ENCODE results near the gene CREB3L2. TPM values are rescaled to one million over a fixed set of nuclear protein-coding genes. Genes with fewer than 3 reads are reported as not detected.
A peak's percentile ranks its signal among the peaks of the same experiment; 100 is the strongest.

The CREB3L2 gene
- polyA plus RNA-seq, 3 donors, result 6.9 to 12.9 (median 11.9) TPM

DNA sequence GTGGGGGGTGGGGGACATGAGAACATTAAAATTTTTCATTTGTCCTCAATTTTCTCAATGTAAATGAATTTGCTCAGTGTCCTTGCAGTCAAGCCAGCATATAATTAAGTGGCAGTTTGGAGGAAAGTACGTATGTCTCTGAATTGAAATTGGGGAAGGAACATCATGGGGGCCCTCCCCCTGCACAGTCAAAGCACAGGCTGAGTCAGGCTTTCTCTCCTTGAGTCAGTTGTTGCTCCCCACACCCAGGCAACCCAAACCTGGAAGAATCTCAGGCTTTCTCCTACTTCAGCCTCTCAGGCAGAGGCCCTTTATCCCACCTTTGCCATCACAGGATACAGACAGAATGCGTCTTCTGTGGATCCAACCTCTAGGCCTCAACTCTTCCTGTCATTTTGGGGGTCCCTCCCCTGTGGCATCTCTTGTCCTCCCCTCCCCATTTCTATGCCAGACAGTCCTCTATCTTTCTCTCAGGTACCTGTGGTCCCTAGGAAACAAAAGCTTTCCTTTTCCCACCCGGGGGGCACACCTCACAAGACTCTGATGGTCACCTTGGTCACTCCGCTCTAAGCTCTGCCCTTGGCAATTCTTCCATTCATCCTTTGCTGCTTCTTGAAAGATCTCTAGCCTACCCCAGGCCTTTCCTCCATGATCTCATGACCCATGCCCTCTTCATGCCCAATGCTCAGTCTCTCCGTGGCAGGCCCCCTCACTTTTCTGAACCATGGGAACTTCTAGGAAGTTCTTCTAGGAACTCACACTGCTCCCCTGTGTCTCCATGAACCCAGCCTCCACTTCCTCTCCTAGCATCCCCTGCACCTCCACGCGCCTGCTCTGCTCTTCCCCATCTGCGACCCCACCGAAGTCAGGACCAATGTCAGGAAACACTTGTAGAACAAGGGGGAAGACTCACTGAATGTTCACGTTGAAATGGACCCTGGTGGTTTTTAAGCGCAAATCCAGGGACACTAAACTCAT lies 40.4 kb downstream of the CREB3L2 start:
- Histone ChIP-seq H3K27ac (ENCODE audit: low read depth in 1 of 2, low read length in 2 of 2) (peak overlapping the region in 1 of 2 donors; percentile 60), H3K79me2 (ENCODE audit: insufficient read depth, low read length) (peaks cover 64% of the 10 kb centered on the region), H3K9ac (ENCODE audit: insufficient read depth, low read length, poor library complexity, severe bottlenecking) (no peak overlapping the region), H3K4me3 (replicated peaks in 1 of 3; ENCODE audit: low read depth in 2 of 3, low read length in 3 of 3) (no peak overlapping the region), H3K4me1 (ENCODE audit: control insufficient read depth in 1 of 2, insufficient read depth in 2 of 2, low read length in 2 of 2) (peaks cover 36 to 41% of the 10 kb centered on the region in 2 donors), H2AFZ (ENCODE audit: insufficient read depth, low read depth, low read length, poor library complexity, severe bottlenecking) (no peak overlapping the region), H3K9me3 (replicated peaks in 1 of 2; ENCODE audit: control insufficient read depth in 1 of 2, insufficient read depth in 1 of 2, low read length in 2 of 2) (no peaks in the 10 kb centered on the region), H4K20me1 (ENCODE audit: insufficient read depth, low read length) (peaks cover 11% of the 10 kb centered on the region), H3K36me3 (replicated peaks in 1 of 2; ENCODE audit: control insufficient read depth in 1 of 2, insufficient read depth in 2 of 2, low read length in 2 of 2) (peaks cover 0 to 5% of the 10 kb centered on the region in 2 donors), H3K4me2 (replicated peaks; ENCODE audit: extremely low read depth, low read length, poor library complexity, severe bottlenecking) (peak overlapping the region; percentile 19), H3K27me3 (ENCODE audit: control insufficient read depth in 2 of 2, insufficient read depth in 2 of 2, low read length in 2 of 2) (no peaks in the 10 kb centered on the region)
- Mint-ChIP-seq H3K4me1 (peaks cover 42% of the 10 kb centered on the region), H3K9me3 (no peaks in the 10 kb centered on the region), H3K27me3 (ENCODE audit: low read depth in 3 of 3) (peaks cover 0 to 1% (median 0%) of the 10 kb centered on the region in 3 donors), H3K36me3 (peaks cover 9 to 24% of the 10 kb centered on the region in 2 donors), H3K27ac (peak overlapping the region; percentile 34 to 88 (median 65)), H3K4me3 (peak overlapping the region in 1 of 2 donors; percentile 24)
- intact Hi-C loops (cut with micrococcal nuclease), result no loop called here
- TF ChIP-seq, protein P1, sequence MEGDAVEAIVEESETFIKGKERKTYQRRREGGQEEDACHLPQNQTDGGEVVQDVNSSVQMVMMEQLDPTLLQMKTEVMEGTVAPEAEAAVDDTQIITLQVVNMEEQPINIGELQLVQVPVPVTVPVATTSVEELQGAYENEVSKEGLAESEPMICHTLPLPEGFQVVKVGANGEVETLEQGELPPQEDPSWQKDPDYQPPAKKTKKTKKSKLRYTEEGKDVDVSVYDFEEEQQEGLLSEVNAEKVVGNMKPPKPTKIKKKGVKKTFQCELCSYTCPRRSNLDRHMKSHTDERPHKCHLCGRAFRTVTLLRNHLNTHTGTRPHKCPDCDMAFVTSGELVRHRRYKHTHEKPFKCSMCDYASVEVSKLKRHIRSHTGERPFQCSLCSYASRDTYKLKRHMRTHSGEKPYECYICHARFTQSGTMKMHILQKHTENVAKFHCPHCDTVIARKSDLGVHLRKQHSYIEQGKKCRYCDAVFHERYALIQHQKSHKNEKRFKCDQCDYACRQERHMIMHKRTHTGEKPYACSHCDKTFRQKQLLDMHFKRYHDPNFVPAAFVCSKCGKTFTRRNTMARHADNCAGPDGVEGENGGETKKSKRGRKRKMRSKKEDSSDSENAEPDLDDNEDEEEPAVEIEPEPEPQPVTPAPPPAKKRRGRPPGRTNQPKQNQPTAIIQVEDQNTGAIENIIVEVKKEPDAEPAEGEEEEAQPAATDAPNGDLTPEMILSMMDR (IDR thresholded peaks at IDR 0.05), result no peak
- WGBS (ENCODE audit: insufficient coverage), result 45% methylated on average over 10 of the region's 11 CpGs
- DNase-seq, result peak; percentile 70 to 82 (median 80)

- Histone ChIP-seq H3K9ac (ENCODE audit: insufficient read depth, low read length, poor library complexity, severe bottlenecking) (no peak overlapping the region), H3K4me3 (replicated peaks in 1 of 3; ENCODE audit: low read depth in 2 of 3, low read length in 3 of 3) (no peak overlapping the region), H3K4me1 (ENCODE audit: control insufficient read depth in 1 of 2, insufficient read depth in 2 of 2, low read length in 2 of 2) (peaks cover 29 to 31% of the 10 kb centered on the region in 2 donors), H3K27me3 (ENCODE audit: control insufficient read depth in 2 of 2, insufficient read depth in 2 of 2, low read length in 2 of 2) (no peaks in the 10 kb centered on the region), H3K9me3 (replicated peaks in 1 of 2; ENCODE audit: control insufficient read depth in 1 of 2, insufficient read depth in 1 of 2, low read length in 2 of 2) (no peaks in the 10 kb centered on the region), H3K79me2 (ENCODE audit: insufficient read depth, low read length) (peaks cover 63% of the 10 kb centered on the region), H3K4me2 (replicated peaks; ENCODE audit: extremely low read depth, low read length, poor library complexity, severe bottlenecking) (no peak overlapping the region), H2AFZ (ENCODE audit: insufficient read depth, low read depth, low read length, poor library complexity, severe bottlenecking) (no peak overlapping the region), H3K36me3 (replicated peaks in 1 of 2; ENCODE audit: control insufficient read depth in 1 of 2, insufficient read depth in 2 of 2, low read length in 2 of 2) (peaks cover 0 to 5% of the 10 kb centered on the region in 2 donors), H3K27ac (ENCODE audit: low read depth in 1 of 2, low read length in 2 of 2) (no peak overlapping the region), H4K20me1 (ENCODE audit: insufficient read depth, low read length) (peaks cover 11% of the 10 kb centered on the region)
- WGBS (ENCODE audit: insufficient coverage), result no CpG with 5 or more reads among the region's 1 CpG
- no peak for DNase-seq
- H3K36me3 Mint-ChIP-seq, result peaks cover 11 to 28% of the 10 kb centered on the region in 2 donors
- H3K27ac Mint-ChIP-seq, result no peak overlapping the region
- TF ChIP-seq, protein P1 (IDR thresholded peaks at IDR 0.05), result no peak
- intact Hi-C loops (cut with micrococcal nuclease), result no loop called here
- H3K4me3 Mint-ChIP-seq, result no peak overlapping the region
- peaks cover 34% of the 10 kb centered on the region for H3K4me1 Mint-ChIP-seq
- H3K27me3 Mint-ChIP-seq (ENCODE audit: low read depth in 3 of 3), result peaks cover 0 to 1% (median 0%) of the 10 kb centered on the region in 3 donors
- H3K9me3 Mint-ChIP-seq, result no peaks in the 10 kb centered on the region
Measured at GRCh38 chr7:137960020-137960419, 41.9 kb downstream of the CREB3L2 start.

Measured in CD14-positive monocyte (primary cell).